Stimulated activated CD4-positive, alpha-beta T cell treated with anti-CD3 and anti-CD28 coated beads, Interleukin-1b, Interleukin-23, amount 100 ng/mL, for 1 hour (primary cell): ENCODE measurements around the gene UGCG.
"Not testable (repeated sequence)": the region's sequence is repeated elsewhere in the genome, so short reads cannot be mapped to it uniquely, and the experiment has no call there.

Experiments
- DNase-seq, 2 donors: peaks; one replicate each; pipeline ENCODE4 v3.0.0-alpha.2; 2020; ENCODE audit warnings: low read depth in 2 of 2

The UGCG gene

GRCh38 chr9:111895996-111896941, at the start of gene UGCG:
UGCG (plus strand) TSS chr9:111896814; CDS start chr9:111897216, 402 bp downstream.
- peak; percentile 60 to 79 for DNase-seq

- no peak for DNase-seq
Measured at GRCh38 chr9:111851553-111851952, 45.1 kb upstream of the UGCG start.

GRCh38 chr9:111852291-111852690, 44.3 kb upstream of the UGCG start:
- DNase-seq: no peak

- no peak for DNase-seq
Measured at GRCh38 chr9:111853450-111853827, 43.2 kb upstream of the UGCG start.

- no peak for DNase-seq
Measured at GRCh38 chr9:111854799-111855198, 41.8 kb upstream of the UGCG start.

GRCh38 chr9:111857555-111858211, 38.9 kb upstream of the UGCG start:
- no peak for DNase-seq

GRCh38 chr9:111860443-111860842, 36.2 kb upstream of the UGCG start:
- no peak for DNase-seq

GRCh38 chr9:111863636-111864035, 33.0 kb upstream of the UGCG start:
- DNase-seq: no peak

- DNase-seq: no peak
Measured at GRCh38 chr9:111866976-111867375, 29.6 kb upstream of the UGCG start.

- DNase-seq: no peak
Measured at GRCh38 chr9:111868475-111868874, 28.1 kb upstream of the UGCG start.

GRCh38 chr9:111870774-111871498, 25.7 kb upstream of the UGCG start:
- no peak for DNase-seq

GRCh38 chr9:111871499-111871855, 25.1 kb upstream of the UGCG start:
- DNase-seq: no peak

GRCh38 chr9:111872886-111873285, 23.7 kb upstream of the UGCG start:
- no peak for DNase-seq

GRCh38 chr9:111873901-111874300, 22.7 kb upstream of the UGCG start:
- DNase-seq: no peak

GRCh38 chr9:111874500-111874899, 22.1 kb upstream of the UGCG start:
- no peak for DNase-seq

- not testable (repeated sequence) for DNase-seq
Measured at GRCh38 chr9:111875291-111875690, 21.3 kb upstream of the UGCG start.

- not testable (repeated sequence) for DNase-seq
Measured at GRCh38 chr9:111875691-111876090, 20.9 kb upstream of the UGCG start.

- DNase-seq: no peak
Measured at GRCh38 chr9:111876179-111876578, 20.4 kb upstream of the UGCG start.

GRCh38 chr9:111877420-111877819, 19.2 kb upstream of the UGCG start:
- no peak for DNase-seq

GRCh38 chr9:111878946-111879345, 17.7 kb upstream of the UGCG start:
- DNase-seq: no peak

- DNase-seq: no peak
Measured at GRCh38 chr9:111886983-111887718, 9.5 kb upstream of the UGCG start.

GRCh38 chr9:111890334-111890733, 6.3 kb upstream of the UGCG start:
- DNase-seq: no peak
